CD14-positive monocyte (primary cell): ENCODE results near the gene CDH12. TPM values are rescaled to one million over a fixed set of nuclear protein-coding genes. Genes with fewer than 3 reads are reported as not detected.

Experiments used
- DNase-seq, 3 donors: peaks; one replicate each; pipeline ENCODE4 v3.0.0-alpha.2; 2011 to 2022
- H2AFZ ChIP-seq: 2 replicates; pipeline ENCODE4 v1.6.0; 2012; ENCODE audit warnings: mild to moderate bottlenecking, low read depth, low read length, inconsistent platforms; ENCODE audit not compliant: insufficient read depth, poor library complexity, severe bottlenecking
- H3K27ac ChIP-seq, 2 donors: 1 replicate in 1 of 2; 2 replicates in 1 of 2; pipeline ENCODE4 v1.5.1; 2012 to 2013; ENCODE audit warnings: low read length in 2 of 2, control low read depth in 1 of 2, inconsistent platforms in 1 of 2, low read depth in 1 of 2, mild to moderate bottlenecking in 1 of 2
- H3K27me3 ChIP-seq, 2 donors: one replicate each; pipeline versions ENCODE4 v1.6.0 to v1.6.1; 2011 to 2013; ENCODE audit warnings: low read length in 2 of 2; ENCODE audit not compliant: control insufficient read depth in 2 of 2, insufficient read depth in 2 of 2
- H3K36me3 ChIP-seq, 2 donors: replicated peaks in 1 of 2; 1 replicate in 1 of 2; 2 replicates in 1 of 2; pipeline versions ENCODE4 v1.5.1 to v1.6.1; 2012 to 2013; ENCODE audit warnings: low read length in 2 of 2, control low read depth in 1 of 2, inconsistent platforms in 1 of 2, mild to moderate bottlenecking in 1 of 2; ENCODE audit not compliant: insufficient read depth in 2 of 2, control insufficient read depth in 1 of 2
- H3K4me1 ChIP-seq, 2 donors: 1 replicate in 1 of 2; 2 replicates in 1 of 2; pipeline versions ENCODE4 v1.5.1 to v1.6.1; 2012 to 2013; ENCODE audit warnings: low read length in 2 of 2, control low read depth in 1 of 2, inconsistent platforms in 1 of 2, mild to moderate bottlenecking in 1 of 2, moderate library complexity in 1 of 2; ENCODE audit not compliant: insufficient read depth in 2 of 2, control insufficient read depth in 1 of 2
- H3K4me2 ChIP-seq: replicated peaks from 2 replicates; pipeline ENCODE3; 2012; ENCODE audit warnings: low read length, moderate library complexity, mild to moderate bottlenecking; ENCODE audit not compliant: poor library complexity, severe bottlenecking; ENCODE audit errors: extremely low read depth
- H3K4me3 ChIP-seq, 3 experiments: fragments of 200-600 bp in 1 of 3; sonication (generic) in 1 of 3; replicated peaks in 1 of 3; 1 replicate in 2 of 3; 2 replicates in 1 of 3; pipeline ENCODE4 v1.5.1; 2011 to 2013; ENCODE audit warnings: low read length in 3 of 3, mild to moderate bottlenecking in 3 of 3, control low read depth in 2 of 3, low read depth in 2 of 3, inconsistent platforms in 1 of 3, moderate library complexity in 1 of 3
- H3K79me2 ChIP-seq: 2 replicates; pipeline ENCODE4 v1.6.0; 2012; ENCODE audit warnings: mild to moderate bottlenecking, control low read depth, inconsistent platforms, low read length, moderate library complexity; ENCODE audit not compliant: insufficient read depth
- H3K9ac ChIP-seq: 2 replicates; pipeline ENCODE4 v1.6.0; 2017; ENCODE audit warnings: low read length, mild to moderate bottlenecking; ENCODE audit not compliant: insufficient read depth, poor library complexity, severe bottlenecking
- H3K9me3 ChIP-seq, 2 donors: replicated peaks in 1 of 2; 1 replicate in 1 of 2; 2 replicates in 1 of 2; pipeline versions ENCODE4 v1.5.1 to v1.6.1; 2012 to 2013; ENCODE audit warnings: low read length in 2 of 2, control low read depth in 1 of 2; ENCODE audit not compliant: control insufficient read depth in 1 of 2, insufficient read depth in 1 of 2
- H4K20me1 ChIP-seq: 2 replicates; pipeline ENCODE4 v1.6.0; 2012; ENCODE audit warnings: mild to moderate bottlenecking, low read length, control low read depth, moderate library complexity; ENCODE audit not compliant: insufficient read depth
- H3K27ac Mint-ChIP-seq, 7 donors: one replicate each; pipeline ENCODE4 v1.8.0; 2020; ENCODE audit warnings: mild to moderate bottlenecking in 7 of 7, mixed read lengths in 7 of 7, moderate library complexity in 6 of 7, inconsistent platforms in 2 of 7
- H3K27me3 Mint-ChIP-seq, 3 donors: one replicate each; pipeline ENCODE4 v1.8.0; 2021 to 2022; ENCODE audit warnings: low read depth in 3 of 3, mild to moderate bottlenecking in 3 of 3, mixed read lengths in 3 of 3, moderate library complexity in 3 of 3, inconsistent platforms in 1 of 3
- H3K36me3 Mint-ChIP-seq, 2 donors: one replicate each; pipeline ENCODE4 v1.8.0; 2020; ENCODE audit warnings: mixed read lengths in 2 of 2, inconsistent platforms in 1 of 2, mild to moderate bottlenecking in 1 of 2
- H3K4me1 Mint-ChIP-seq: one replicate; pipeline ENCODE4 v1.8.0; 2020; ENCODE audit warnings: mild to moderate bottlenecking, mixed read lengths
- H3K4me3 Mint-ChIP-seq, 2 donors: one replicate each; pipeline ENCODE4 v1.8.0; 2020; ENCODE audit warnings: mild to moderate bottlenecking in 2 of 2, mixed read lengths in 2 of 2, moderate library complexity in 1 of 2
- H3K9me3 Mint-ChIP-seq, 7 donors: one replicate each; pipeline ENCODE4 v1.8.0; 2020 to 2022; ENCODE audit warnings: mixed read lengths in 7 of 7, mild to moderate bottlenecking in 6 of 7, moderate library complexity in 6 of 7, inconsistent platforms in 2 of 7
- WGBS: methylation state at CpG from one replicate; pipeline ENCODE4 v1.1.5; 2013; ENCODE audit warnings: missing lambda C conversion rate; ENCODE audit not compliant: insufficient coverage; 5-methylcytosine and 5-hydroxymethylcytosine counted together
- intact Hi-C, 2 donors: fragments of 100-400 bp; cut with micrococcal nuclease; formaldehyde crosslinking; loops; one replicate each; pipeline versions ENCODE4 v1.15.0 to v1.15.1; 2023
- polyA plus RNA-seq, 3 donors: library from polyadenylated mRNA; depleted of rRNA in 1 of 3; unstranded in 2 of 3; stranded (reverse) in 1 of 3; fragments of 300-500 nt in 2 of 3; fragments of >200 nt in 1 of 3; fragmentation: Illumina TruSeq in 2 of 3; gene quantifications; 1 replicate in 2 of 3; 2 replicates in 1 of 3; pipeline ENCODE4 v1.2.3, GENCODE V29; 2012 to 2021
- TF ChIP-seq, protein P1 (sequence below): fragments of 200-600 bp; IDR thresholded peaks from one replicate; pipeline ENCODE4 v1.8.0; 2022; ENCODE audit warnings: antibody characterized with exemption, mild to moderate bottlenecking

The CDH12 gene
- polyA plus RNA-seq, 3 donors, result not detected

DNA sequence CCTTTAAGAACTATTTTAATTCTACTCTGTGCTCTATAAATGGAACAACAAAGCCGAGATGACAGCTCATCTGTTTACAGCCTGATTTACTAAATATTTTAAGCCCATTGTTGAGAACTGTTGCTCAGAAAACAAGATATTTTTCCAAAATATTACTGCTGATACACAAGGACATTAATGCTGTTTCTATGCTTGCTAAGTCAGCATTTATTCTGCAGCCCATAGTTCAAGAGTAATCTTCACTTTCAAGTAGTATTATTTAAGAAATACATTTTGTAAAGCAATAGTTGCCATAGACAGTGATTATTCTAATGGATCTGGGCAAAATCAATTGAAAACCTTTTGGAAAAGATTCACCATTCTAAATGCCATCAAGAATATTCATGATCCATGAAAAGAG, 208.3 kb downstream of the CDH12 start:
- Mint-ChIP-seq H3K4me1 (no peaks in the 10 kb centered on the region), H3K27me3 (no peaks in the 10 kb centered on the region), H3K4me3 (no peak overlapping the region), H3K27ac (no peak overlapping the region), H3K9me3 (peaks cover 0 to 4% (median 3%) of the 10 kb centered on the region in 7 donors), H3K36me3 (no peaks in the 10 kb centered on the region)
- WGBS, result 100% methylated on average over 1 of the region's 1 CpG
- H3K79me2 ChIP-seq, result no peaks in the 10 kb centered on the region
- H3K36me3 ChIP-seq, result no peaks in the 10 kb centered on the region
- no peak overlapping the region for H3K27ac ChIP-seq
- TF ChIP-seq, protein P1, sequence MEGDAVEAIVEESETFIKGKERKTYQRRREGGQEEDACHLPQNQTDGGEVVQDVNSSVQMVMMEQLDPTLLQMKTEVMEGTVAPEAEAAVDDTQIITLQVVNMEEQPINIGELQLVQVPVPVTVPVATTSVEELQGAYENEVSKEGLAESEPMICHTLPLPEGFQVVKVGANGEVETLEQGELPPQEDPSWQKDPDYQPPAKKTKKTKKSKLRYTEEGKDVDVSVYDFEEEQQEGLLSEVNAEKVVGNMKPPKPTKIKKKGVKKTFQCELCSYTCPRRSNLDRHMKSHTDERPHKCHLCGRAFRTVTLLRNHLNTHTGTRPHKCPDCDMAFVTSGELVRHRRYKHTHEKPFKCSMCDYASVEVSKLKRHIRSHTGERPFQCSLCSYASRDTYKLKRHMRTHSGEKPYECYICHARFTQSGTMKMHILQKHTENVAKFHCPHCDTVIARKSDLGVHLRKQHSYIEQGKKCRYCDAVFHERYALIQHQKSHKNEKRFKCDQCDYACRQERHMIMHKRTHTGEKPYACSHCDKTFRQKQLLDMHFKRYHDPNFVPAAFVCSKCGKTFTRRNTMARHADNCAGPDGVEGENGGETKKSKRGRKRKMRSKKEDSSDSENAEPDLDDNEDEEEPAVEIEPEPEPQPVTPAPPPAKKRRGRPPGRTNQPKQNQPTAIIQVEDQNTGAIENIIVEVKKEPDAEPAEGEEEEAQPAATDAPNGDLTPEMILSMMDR, result no peak
- H4K20me1 ChIP-seq, result no peaks in the 10 kb centered on the region
- no peak overlapping the region for H3K9ac ChIP-seq
- H3K4me1 ChIP-seq, result no peaks in the 10 kb centered on the region
- no peaks in the 10 kb centered on the region for H3K9me3 ChIP-seq
- no peak for DNase-seq
- no peak overlapping the region for H2AFZ ChIP-seq
- no peak overlapping the region for H3K4me2 ChIP-seq
- H3K4me3 ChIP-seq, result no peak overlapping the region
- intact Hi-C loops, result no loop called here
- no peaks in the 10 kb centered on the region for H3K27me3 ChIP-seq

DNA sequence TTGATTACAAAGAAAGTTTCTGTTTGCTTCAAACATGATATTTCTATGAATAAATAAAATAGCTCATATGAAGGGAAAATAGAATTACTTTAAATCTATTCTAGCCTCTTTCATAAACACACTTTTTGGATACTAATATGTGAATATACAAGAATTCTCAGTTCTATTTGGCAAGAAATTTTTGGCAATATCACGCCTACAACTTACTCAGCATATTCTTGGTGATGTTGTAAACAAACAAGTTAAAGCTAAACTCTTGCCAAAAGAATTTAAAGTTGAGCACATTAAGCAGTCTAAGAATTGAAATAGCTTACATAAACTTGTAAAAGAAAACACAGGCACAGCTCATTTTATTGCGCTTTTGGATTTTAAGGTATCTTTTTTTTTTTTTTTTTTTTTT, 209.8 kb downstream of the CDH12 start:
- intact Hi-C loops, result no loop called here
- no peak overlapping the region for H3K4me3 Mint-ChIP-seq

More for the DNA sequence above, 209.8 kb downstream of the CDH12 start:
- H3K4me1 Mint-ChIP-seq, result no peaks in the 10 kb centered on the region
- no peaks in the 10 kb centered on the region for H3K79me2 ChIP-seq
- no peaks in the 10 kb centered on the region for H3K36me3 ChIP-seq
- no peak for DNase-seq
- H3K27ac ChIP-seq, result no peak overlapping the region
- no peaks in the 10 kb centered on the region for H3K4me1 ChIP-seq
- H3K9me3 ChIP-seq, result peaks cover 0 to 4% of the 10 kb centered on the region in 2 donors
- TF ChIP-seq, protein P1, result no peak
- H3K9ac ChIP-seq, result no peak overlapping the region
- no peak overlapping the region for H3K27ac Mint-ChIP-seq
- H2AFZ ChIP-seq, result no peak overlapping the region
- H3K9me3 Mint-ChIP-seq, result peaks cover 0 to 9% (median 4%) of the 10 kb centered on the region in 7 donors
- no peaks in the 10 kb centered on the region for H3K36me3 Mint-ChIP-seq
- no peaks in the 10 kb centered on the region for H4K20me1 ChIP-seq
- no peak overlapping the region for H3K4me3 ChIP-seq
- H3K4me2 ChIP-seq, result no peak overlapping the region
- no peaks in the 10 kb centered on the region for H3K27me3 ChIP-seq
- WGBS, result no CpG with 5 or more reads among the region's 2 CpGs
- H3K27me3 Mint-ChIP-seq, result no peaks in the 10 kb centered on the region
